Measurements from ENCODE around the gene ABRACL. TPM values are rescaled to one million over a fixed set of nuclear protein-coding genes. Genes with fewer than 3 reads are reported as not detected.

ABRACL gene
- total RNA-seq, 4 donors from 2014 or later: 4.6 to 10.1 (median 7.1) TPM

DNA sequence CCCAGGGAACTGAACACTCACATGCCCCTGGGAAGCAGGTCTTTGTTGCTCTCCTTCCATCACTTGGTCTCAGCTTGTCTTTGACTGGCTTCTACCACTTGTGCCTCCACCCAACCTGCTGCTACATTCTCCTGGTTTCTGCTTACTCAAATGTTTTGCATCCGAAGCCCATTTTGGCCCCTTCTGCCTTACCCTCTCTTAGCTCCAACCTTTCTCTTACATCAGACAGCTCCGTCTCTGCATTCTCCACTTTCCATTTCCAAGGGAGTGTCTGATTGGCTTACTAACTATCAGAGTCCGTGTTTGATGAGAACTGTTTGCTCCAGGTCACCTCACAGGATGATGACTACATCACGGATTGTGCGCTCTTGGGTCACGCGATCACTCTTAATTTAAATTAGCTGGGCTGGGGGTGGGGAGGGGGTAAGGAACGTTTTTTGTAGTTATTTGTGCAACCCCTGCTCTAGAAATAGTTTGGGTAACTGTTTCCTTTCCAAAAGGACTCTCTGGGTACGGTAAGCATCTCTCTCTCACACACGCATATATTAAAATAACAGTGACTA is 844 bp upstream of the ABRACL start:
- TF ChIP-seq EP300 (IDR thresholded peaks at IDR 0.05) (no peak), POLR2AphosphoS5 (IDR thresholded peaks at IDR 0.05) (no peak), POLR2A (IDR thresholded peaks at IDR 0.05; ENCODE audit: low read depth) (no peak)
- TF ChIP-seq, protein P1, sequence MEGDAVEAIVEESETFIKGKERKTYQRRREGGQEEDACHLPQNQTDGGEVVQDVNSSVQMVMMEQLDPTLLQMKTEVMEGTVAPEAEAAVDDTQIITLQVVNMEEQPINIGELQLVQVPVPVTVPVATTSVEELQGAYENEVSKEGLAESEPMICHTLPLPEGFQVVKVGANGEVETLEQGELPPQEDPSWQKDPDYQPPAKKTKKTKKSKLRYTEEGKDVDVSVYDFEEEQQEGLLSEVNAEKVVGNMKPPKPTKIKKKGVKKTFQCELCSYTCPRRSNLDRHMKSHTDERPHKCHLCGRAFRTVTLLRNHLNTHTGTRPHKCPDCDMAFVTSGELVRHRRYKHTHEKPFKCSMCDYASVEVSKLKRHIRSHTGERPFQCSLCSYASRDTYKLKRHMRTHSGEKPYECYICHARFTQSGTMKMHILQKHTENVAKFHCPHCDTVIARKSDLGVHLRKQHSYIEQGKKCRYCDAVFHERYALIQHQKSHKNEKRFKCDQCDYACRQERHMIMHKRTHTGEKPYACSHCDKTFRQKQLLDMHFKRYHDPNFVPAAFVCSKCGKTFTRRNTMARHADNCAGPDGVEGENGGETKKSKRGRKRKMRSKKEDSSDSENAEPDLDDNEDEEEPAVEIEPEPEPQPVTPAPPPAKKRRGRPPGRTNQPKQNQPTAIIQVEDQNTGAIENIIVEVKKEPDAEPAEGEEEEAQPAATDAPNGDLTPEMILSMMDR (IDR thresholded peaks at IDR 0.05): no peak
- Histone ChIP-seq H3K4me1 (peaks cover 10 to 21% (median 18%) of the 10 kb centered on the region in 4 donors), H3K9me3 (no peaks in the 10 kb centered on the region), H3K27ac (replicated peaks in 1 of 4) (peak overlapping the region in 2 of 4 donors; percentile 80 to 87), H3K27me3 (peaks cover 0 to 4% (median 0%) of the 10 kb centered on the region in 4 donors), H3K4me3 (peak overlapping the region; percentile 82 to 87 (median 86)), H3K36me3 (no peaks in the 10 kb centered on the region)
- intact Hi-C loops (cut with DNase I): no loop called here
- no peak for DNase-seq (ENCODE audit: extremely low spot score)
- WGBS: 27% methylated on average over 10 of the region's 10 CpGs

- peak overlapping the region; percentile 82 to 87 (median 86) for H3K4me3 ChIP-seq
- peaks cover 10 to 21% (median 18%) of the 10 kb centered on the region in 4 donors for H3K4me1 ChIP-seq
- no peaks in the 10 kb centered on the region for H3K9me3 ChIP-seq
- no peak for DNase-seq (ENCODE audit: extremely low spot score)
- peak overlapping the region; percentile 78 to 87 (median 80) for H3K27ac ChIP-seq (replicated peaks in 1 of 4)
- intact Hi-C loops (cut with DNase I): no loop called here
- WGBS: 3% methylated on average over 14 of the region's 14 CpGs
- TF ChIP-seq POLR2A (IDR thresholded peaks at IDR 0.05; ENCODE audit: low read depth): no peak
- no peak for TF ChIP-seq EP300 (IDR thresholded peaks at IDR 0.05)
- TF ChIP-seq, protein P1 (IDR thresholded peaks at IDR 0.05): no peak
- TF ChIP-seq POLR2AphosphoS5 (IDR thresholded peaks at IDR 0.05): no peak
- no peaks in the 10 kb centered on the region for H3K36me3 ChIP-seq
- peaks cover 0 to 4% (median 0%) of the 10 kb centered on the region in 4 donors for H3K27me3 ChIP-seq
Observed at GRCh38 chr6:139028215-139028657, 309 bp upstream of the ABRACL start.

DNA sequence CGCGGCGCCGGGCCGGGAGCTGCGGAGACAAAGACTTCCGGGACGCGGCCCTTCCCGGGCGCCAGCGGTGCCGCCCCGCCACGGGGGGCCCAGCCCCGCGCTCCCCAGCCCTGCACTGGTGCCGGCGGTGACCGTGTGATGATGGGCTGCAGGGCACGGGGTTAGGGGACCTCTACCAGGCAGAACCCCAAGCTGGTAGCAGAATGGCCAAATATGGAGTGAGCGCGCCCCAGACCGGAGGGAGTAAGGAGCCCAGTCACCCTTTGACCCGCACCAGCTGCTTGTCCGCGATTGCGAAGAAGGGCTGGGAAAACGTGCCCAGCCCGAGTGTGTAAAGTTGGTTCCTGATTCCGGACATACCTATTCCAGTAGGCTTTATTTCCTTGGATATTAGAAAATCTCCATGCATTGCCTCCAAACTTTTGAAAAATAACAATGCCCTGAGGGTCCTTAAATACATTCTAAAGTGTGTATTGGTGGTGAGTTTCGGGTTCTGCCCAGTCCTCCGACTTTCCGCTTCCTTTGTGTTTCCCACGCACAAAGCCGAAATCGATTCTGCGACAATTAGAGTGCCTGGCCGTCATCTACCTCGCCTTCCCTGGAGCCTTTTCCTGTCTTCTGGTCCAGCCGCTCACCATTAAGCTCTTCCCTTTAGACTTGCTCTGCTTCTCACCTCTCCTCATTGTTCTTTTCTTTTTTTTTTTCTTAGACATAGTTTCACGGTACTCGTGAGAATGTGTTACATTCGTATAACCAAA is 1.1 kb downstream of the ABRACL start:
- DNase-seq (ENCODE audit: extremely low spot score): no peak
- Histone ChIP-seq H3K4me1 (peaks cover 10 to 21% (median 18%) of the 10 kb centered on the region in 4 donors), H3K36me3 (peaks cover 0 to 7% (median 0%) of the 10 kb centered on the region in 4 donors), H3K27me3 (peaks cover 0 to 4% (median 0%) of the 10 kb centered on the region in 4 donors), H3K27ac (replicated peaks in 1 of 4) (peak overlapping the region; percentile 78 to 87 (median 80)), H3K9me3 (no peaks in the 10 kb centered on the region), H3K4me3 (peak overlapping the region; percentile 82 to 87 (median 86))
- TF ChIP-seq, protein P1 (IDR thresholded peaks at IDR 0.05): no peak
- peak in 1 of 2 donors; percentile 44 for TF ChIP-seq POLR2AphosphoS5 (IDR thresholded peaks at IDR 0.05)
- intact Hi-C loops (cut with DNase I): loop anchor here (5.0 kb wide), 1 partner anchor 108 kb away; the partner anchor contains the start of gene HECA
- WGBS: 16% methylated on average over 15 of the region's 44 CpGs

- peaks cover 10 to 21% (median 18%) of the 10 kb centered on the region in 4 donors for H3K4me1 ChIP-seq
- intact Hi-C loops (cut with DNase I): loop anchor here (5.0 kb wide), 1 partner anchor 107 kb away; the partner anchor contains the start of gene HECA
- peaks cover 0 to 4% (median 0%) of the 10 kb centered on the region in 4 donors for H3K27me3 ChIP-seq
- peak overlapping the region in 3 of 4 donors; percentile 84 to 87 (median 87) for H3K4me3 ChIP-seq
- WGBS: 69% methylated on average over 9 of the region's 9 CpGs
- TF ChIP-seq, protein P1 (IDR thresholded peaks at IDR 0.05): no peak
- no peak for TF ChIP-seq POLR2A (IDR thresholded peaks at IDR 0.05; ENCODE audit: low read depth)
- no peak for TF ChIP-seq EP300 (IDR thresholded peaks at IDR 0.05)
- TF ChIP-seq POLR2AphosphoS5 (IDR thresholded peaks at IDR 0.05): no peak
- DNase-seq (ENCODE audit: extremely low spot score): no peak
- peak overlapping the region; percentile 78 to 87 (median 80) for H3K27ac ChIP-seq (replicated peaks in 1 of 4)
- no peaks in the 10 kb centered on the region for H3K9me3 ChIP-seq
- H3K36me3 ChIP-seq: peaks cover 0 to 7% (median 2%) of the 10 kb centered on the region in 4 donors
Observed at GRCh38 chr6:139030228-139030963, 1.9 kb downstream of the ABRACL start.

Measured in esophagus muscularis mucosa (tissue), 4 donors.